GM21825 (cell line): ENCODE measurements around the gene UBAP1L.
"Not testable (repeated sequence)": the region's sequence is repeated elsewhere in the genome, so short reads cannot be mapped to it uniquely, and the experiment has no call there.

Source experiments
- ATAC-seq: cut with Tn5 transposase; IDR thresholded peaks from one replicate; pipeline ENCODE4 v1.9.1; 2021; ENCODE audit warnings: mild to moderate bottlenecking, moderate library complexity; ENCODE audit not compliant: unreplicated experiment

The UBAP1L gene

DNA sequence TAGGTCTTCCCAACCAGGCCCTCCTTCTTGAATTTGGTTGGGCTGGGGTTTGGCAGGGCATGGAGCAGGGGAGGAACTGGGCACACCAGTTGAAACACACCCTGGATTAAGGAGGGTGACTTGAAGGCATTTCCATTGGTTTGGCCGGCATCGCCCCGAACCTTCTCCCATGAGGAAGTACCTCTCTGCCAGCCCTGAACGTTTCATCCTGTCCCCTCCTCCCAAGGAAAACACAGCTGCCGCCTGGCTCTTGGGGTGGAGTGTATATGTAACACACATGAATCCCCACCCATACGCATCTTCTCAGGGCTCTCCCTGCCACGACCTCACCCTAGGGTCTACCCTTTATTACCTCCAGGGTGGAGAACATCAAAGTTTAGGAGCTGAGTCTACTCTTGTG lies 14.6 kb downstream of the UBAP1L start:
- no peak for ATAC-seq

- not testable (repeated sequence) for ATAC-seq
Observed at GRCh38 chr15:65099801-65100200, 15.2 kb downstream of the UBAP1L start.

- no peak for ATAC-seq
Observed at GRCh38 chr15:65099336-65099735, 15.7 kb downstream of the UBAP1L start.

DNA sequence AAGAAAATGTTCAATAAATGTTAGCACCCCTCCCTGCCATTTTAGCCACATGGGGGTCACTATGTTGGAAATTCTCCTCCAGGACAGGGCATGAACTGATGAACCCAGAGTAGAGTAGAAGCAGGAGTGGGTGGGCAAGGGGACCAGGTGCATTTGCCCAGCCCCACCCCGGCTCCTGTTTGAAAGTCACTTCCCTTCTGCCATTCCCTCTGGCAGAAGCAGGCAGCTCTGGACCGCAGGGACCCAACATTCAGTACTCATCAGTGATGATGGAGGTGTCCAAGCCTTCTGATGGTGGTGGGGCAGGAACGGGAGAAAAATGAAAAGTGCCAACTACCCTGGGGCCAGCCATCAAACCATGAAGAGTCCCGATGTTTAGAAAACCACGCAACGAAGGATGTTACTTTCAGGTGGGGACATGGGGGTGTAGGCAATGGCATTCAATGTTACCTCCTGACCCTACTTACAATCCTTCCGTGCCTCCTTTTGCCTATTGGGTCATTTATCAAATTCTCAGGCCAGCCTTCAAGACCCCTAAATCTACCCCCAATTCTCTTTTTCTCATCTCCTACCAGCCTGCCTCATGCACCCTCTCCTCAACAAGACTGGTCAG lies 17.2 kb downstream of the UBAP1L start:
- ATAC-seq, result no peak

DNA sequence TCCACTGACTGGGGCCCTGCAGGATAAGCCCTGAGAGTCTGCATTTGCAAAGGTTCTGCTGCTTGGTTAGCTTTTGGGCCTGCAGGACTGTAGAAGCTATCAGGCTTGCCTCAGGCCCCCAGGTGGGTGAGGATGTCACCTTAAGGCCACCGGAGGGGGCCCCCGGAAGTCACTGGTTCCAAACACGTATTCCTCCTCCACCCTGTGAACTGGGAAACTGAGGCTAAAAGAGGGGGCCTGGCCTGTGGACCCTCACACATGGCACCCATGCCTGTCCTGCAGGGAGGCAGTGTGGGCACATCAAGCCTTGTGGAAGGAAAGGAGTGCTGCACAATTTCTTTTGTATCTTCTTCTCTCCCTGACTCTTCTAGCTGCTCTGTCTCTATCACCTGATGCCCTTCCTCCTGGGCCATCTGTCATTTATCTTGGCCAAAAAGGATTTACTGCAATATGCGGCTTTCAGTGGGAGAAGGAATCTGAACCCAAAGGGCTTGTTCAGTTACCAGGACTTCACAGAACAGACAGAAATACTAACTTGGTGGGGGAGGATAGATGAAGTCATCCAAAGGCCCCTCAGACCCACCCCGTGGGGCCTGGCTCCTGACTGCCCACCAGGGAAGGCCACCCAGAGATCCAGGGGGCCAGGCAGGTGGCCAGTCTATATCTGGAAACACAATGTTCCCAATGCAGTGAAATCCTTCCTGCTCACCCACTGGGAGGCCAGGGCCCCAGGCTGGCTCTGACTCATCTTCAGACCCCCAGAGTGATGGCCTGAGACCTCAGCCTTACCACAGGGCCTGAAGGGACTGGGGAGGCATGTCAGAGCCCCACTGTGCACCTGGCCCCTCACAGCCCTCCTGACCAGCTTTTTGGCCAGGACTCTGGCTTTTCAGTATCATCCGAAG lies 18.3 kb downstream of the UBAP1L start:
- no peak for ATAC-seq

DNA sequence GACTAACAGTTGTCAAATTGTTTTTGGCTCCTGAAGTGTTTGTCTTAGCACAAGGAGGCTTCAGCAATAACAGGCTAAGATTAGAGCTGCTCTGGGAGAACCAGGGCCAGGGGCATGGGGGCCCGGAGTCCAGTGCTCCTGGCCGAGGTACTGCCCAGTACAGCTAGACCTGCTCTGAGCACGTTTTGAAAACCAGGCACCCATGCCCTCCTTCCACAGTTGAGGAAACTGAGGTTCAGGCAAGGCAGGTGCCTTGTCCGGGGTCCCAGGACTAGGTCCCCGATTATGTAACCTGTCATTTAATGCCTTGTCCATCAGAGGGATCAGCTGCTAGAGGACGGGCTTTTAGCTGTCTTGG lies 19.3 kb downstream of the UBAP1L start:
- ATAC-seq, result no peak

GRCh38 chr15:65095011-65095746 lies 19.8 kb downstream of the UBAP1L start:
- no peak for ATAC-seq

DNA sequence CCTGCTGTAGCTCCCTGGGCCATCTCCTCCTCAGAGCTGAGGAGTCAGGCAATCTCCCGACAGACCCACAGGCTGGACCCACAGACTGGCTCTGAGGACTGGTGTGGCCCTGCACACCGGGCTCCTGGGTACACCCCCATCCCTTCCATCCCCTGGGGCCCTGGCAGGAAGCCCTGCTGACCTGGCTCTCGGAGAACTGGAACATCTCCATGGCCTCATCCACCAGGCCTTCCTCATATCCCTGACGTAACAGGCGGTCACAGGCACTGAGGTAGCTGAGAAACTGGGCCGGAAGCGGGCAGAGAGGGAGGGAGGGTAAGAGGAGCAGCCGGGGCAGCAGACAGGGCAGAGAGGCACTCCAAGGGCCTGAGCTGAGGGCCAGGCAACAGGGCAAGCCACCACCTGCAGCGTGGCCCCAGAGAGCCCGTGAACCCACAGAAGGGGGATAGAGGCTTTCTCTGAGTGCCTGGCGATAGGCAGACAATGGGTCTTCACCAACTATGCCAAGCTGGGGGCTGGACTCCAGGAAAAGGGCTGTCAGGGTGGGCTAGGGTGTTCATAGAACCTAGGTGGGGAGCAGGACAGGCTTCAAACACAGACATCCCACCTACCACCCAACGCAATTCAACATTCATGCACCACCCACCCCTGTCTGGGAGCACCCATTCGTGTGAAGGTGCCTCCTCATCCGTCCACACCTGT lies 20.6 kb downstream of the UBAP1L start:
- no peak for ATAC-seq

DNA sequence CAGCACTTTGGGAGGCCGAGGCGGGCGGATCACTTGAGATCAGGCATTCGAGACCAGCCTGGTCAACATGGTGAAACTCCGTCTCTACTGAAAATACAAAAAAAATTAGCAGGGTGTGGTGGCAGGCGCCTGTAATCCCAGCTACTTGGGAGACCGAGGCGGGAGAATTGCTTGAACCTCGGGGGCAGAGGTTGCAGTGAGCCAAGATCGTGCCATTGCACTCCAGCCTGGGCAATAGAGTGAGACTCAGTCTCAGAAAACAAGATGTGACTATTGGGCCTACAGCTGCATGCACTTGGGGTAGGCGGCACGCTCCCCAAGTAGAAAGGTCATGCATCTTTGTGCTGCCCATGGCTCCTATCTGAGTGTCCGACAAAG lies 21.2 kb downstream of the UBAP1L start:
- ATAC-seq, result not testable (repeated sequence)

- no peak for ATAC-seq
Observed at GRCh38 chr15:65092911-65093792, 21.8 kb downstream of the UBAP1L start.

GRCh38 chr15:65091946-65092770 lies 22.8 kb downstream of the UBAP1L start:
- ATAC-seq, result no peak

DNA sequence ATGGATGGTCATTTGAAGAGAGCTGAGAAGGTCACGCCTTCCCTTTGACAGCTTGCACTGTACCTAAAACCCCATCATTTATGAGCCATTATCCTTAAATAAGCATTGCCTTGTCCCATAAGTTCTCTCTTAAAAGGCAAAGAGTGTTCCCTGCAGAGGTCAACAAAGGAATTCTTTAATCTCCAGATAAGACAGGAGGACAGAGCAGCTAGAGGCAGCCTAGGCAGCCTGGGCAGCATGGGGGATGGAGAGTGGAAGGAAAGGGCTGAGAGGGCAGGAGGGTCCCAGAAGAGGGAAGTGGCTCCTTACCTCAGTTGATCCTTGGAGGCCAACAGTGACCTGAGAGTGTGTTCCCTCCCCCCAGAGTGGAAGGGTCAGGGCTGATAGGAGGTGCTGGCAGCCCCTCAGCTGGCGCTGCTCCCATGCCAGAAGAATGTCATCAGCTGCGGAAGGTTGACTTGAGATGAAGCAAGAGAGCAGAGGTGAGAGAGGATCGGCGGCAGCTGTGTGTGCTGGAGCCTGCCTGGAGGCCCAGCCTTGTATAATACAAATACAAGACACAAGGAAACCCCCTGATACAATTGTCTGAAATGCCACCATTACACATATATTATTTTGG lies 25.7 kb downstream of the UBAP1L start:
- ATAC-seq, result no peak

DNA sequence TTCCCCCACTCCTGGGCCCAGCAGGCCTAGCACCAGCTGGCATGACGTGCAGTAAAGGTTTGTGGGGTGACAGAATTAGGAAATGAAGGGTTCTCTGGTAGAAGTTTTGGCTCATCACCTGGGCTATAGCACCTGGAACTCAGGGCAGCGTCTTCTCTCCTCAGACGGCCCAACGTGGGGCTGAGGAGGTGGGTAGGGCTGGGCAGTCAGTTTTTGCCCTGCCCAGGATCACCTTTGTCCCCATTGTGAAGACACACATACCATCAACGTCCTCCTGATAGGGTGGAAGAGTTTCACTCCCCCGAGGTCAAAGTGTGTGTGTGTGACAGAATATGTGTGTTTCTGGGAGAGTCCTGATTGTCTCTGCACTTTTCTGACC lies 26.4 kb downstream of the UBAP1L start:
- no peak for ATAC-seq

DNA sequence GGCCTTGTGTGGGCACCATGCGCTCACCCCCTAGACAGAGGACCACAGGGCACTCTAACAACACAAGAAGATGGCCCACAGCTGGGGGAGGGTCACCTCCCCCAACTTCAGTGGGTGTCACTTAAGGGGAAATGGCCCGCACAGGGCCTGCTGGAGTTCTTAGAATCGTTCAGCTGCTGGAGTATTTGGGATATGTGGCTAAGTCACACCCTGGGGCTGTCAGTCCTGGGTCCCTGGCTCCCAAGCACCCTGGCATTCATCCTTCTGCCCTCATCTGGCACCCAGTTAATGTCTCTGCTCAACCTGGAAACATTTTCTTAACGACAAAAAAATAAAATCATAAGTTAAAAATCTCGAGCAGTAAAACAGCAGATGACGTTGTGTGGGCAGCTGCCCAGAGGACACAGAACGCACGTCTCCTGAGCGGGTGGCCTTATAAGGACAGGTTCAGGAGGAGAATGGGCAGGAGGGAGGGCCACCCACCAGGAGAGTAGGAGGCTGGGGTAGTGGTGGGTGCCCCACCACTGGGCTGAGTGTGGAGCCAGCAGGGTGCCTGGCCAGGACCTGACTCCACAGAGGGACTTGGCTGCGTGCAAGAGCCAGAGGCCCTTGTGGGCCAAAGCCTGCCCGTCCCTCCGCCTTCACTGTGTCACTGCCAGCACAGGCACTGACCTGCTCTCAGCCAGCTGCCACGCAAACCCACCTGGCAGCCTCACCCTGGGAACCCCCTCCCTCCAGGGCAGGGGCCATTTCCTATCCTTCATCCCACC lies 26.9 kb downstream of the UBAP1L start:
- no peak for ATAC-seq

- ATAC-seq, result no peak
Observed at GRCh38 chr15:65087411-65087810, 27.6 kb downstream of the UBAP1L start.

DNA sequence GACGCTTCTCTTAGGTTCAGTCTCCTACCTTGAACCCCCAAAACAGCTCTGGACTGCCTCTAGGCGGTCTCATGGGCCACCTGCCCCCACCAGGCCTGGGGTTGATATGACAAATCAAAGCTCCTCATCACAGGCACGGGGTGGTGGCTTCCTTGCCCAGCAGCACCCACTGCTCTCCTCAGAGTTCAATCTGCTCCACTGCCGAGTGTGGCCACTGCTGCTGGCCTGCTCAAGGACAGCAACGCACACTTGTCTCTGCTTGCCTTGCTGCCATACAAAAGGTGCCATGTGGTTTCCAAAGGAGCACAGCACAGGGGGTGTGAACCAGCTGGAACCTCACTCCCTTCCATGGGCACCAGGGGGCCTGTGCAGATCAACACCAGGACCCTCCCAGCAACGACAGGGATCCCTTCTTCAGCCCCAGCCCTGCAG lies 28.3 kb downstream of the UBAP1L start:
- ATAC-seq, result no peak

- ATAC-seq, result no peak
Observed at GRCh38 chr15:65085990-65086679, 28.9 kb downstream of the UBAP1L start.
